K562 (cell line): ENCODE results near the gene SLC8A2. TPM values are rescaled to one million over a fixed set of nuclear protein-coding genes. Genes with fewer than 3 reads are reported as not detected.

Source experiments
- CXXC5 ChIP-seq: fragments of 250-450 bp; sonication (Bioruptor Pico); IDR thresholded peaks from 2 replicates; pipeline ENCODE4 v1.8.0; 2022; ENCODE audit warnings: inconsistent platforms, mild to moderate bottlenecking, moderate library complexity
- EGR1 ChIP-seq: fragments of 450-650 bp; conservative IDR thresholded peaks from 2 replicates; pipeline ENCODE4 v1.6.1; 2017; ENCODE audit warnings: mild to moderate bottlenecking
- HNRNPLL ChIP-seq: fragments of 200-400 bp; formaldehyde crosslinking; IDR thresholded peaks from 2 replicates; pipeline ENCODE4 v1.6.1; 2017; ENCODE audit warnings: low read length, low read depth, mild to moderate bottlenecking; ENCODE audit not compliant: poor library complexity, severe bottlenecking
- POU5F1 ChIP-seq: fragments of 150-350 bp; IDR thresholded peaks from 2 replicates; pipeline ENCODE4 v1.6.1; 2014; ENCODE audit warnings: borderline replicate concordance, low read length, low read depth, mild to moderate bottlenecking; ENCODE audit not compliant: partially characterized antibody
- polyA plus RNA-seq, 8 experiments: library from polyadenylated mRNA; depleted of rRNA in 4 of 8; stranded (reverse) in 5 of 8; unstranded in 3 of 8; fragments of >200 nt; fragmentation: Nextera tagmentation in 2 of 8; fragmentation: Illumina TruSeq in 1 of 8; extraction: Ambion mirVana in 2 of 8; extraction: Trizol in 1 of 8; gene quantifications; 2 replicates each; pipeline versions ENCODE4 v1.2.1 to v1.2.3, GENCODE V29; 2011 to 2014; ENCODE audit warnings: inconsistent platforms in 1 of 8, missing spikeins in 1 of 8
- total RNA-seq, 7 experiments: library from RNA; depleted of rRNA in 6 of 7; stranded (reverse); fragments of >200 nt in 6 of 7; fragmentation: Illumina TruSeq in 2 of 7; extraction: Trizol in 2 of 7; gene quantifications; 2 replicates each; pipeline versions ENCODE4 v1.2.1 to v1.2.3, GENCODE V29; 2011 to 2021; ENCODE audit warnings: low replicate concordance in 1 of 7
- TF ChIP-seq, protein P1 (sequence below): IDR thresholded peaks from 2 replicates; pipeline ENCODE4 v1.6.1; 2012; ENCODE audit warnings: low read depth, low read length, improper control_type of control experiment, borderline replicate concordance
- TF ChIP-seq, protein P2 (sequence below): fragments of 450-650 bp; IDR thresholded peaks from 2 replicates; pipeline ENCODE4 v1.6.1; 2018; ENCODE audit not compliant: partially characterized antibody

The SLC8A2 gene
- total and polyA plus RNA-seq, 9 of the 15 experiments (the other 6 are each of a cell fraction or from before 2014, with no cell fraction given) = 0.07 to 0.66 (median 0.24) TPM; not detected in 3

DNA sequence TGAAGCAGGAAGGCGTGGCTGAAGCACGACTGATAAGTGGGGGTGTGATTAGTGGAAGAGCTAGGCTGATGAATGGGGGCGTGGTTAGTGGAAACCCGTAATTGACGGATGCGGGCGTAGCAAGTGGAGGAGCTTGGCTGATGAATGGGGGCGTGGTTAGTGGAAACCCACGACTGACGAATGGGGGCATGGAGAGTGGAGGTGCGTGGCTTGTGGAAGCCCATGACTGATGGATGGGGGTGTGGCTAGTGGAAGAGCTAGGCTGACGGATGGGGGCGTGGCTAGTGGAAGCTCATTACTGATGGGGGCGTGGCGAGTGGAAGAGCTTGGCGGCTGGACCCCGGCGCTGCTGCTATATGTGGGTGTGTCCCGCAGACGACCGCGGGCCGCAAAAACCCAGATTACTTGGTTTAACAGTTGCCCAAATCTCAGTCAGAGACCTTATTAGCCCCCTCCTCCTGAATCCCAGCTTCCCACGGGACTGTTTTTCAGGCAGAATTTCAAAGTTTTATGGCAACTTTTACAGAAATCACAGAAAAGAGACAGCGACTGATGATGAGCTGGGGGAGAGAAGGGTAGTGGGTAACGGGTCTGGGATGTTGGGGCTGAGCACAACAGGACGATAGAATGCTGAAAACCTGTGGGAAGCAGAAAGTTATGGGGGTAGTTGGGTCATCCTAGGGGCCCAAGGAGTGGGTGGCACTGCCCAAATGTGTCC, 43.4 kb downstream of the SLC8A2 start (continued):
- TF ChIP-seq, protein P1, sequence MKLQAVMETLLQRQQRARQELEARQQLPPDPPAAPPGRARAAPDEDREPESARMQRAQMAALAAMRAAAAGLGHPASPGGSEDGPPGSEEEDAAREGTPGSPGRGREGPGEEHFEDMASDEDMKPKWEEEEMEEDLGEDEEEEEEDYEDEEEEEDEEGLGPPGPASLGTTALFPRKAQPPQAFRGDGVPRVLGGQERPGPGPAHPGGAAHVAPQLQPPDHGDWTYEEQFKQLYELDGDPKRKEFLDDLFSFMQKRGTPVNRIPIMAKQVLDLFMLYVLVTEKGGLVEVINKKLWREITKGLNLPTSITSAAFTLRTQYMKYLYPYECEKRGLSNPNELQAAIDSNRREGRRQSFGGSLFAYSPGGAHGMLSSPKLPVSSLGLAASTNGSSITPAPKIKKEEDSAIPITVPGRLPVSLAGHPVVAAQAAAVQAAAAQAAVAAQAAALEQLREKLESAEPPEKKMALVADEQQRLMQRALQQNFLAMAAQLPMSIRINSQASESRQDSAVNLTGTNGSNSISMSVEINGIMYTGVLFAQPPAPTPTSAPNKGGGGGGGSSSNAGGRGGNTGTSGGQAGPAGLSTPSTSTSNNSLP = peak; percentile 51; the same call in 1 of the 2 replicates
- TF ChIP-seq HNRNPLL = peak; percentile 92
- TF ChIP-seq, protein P2, sequence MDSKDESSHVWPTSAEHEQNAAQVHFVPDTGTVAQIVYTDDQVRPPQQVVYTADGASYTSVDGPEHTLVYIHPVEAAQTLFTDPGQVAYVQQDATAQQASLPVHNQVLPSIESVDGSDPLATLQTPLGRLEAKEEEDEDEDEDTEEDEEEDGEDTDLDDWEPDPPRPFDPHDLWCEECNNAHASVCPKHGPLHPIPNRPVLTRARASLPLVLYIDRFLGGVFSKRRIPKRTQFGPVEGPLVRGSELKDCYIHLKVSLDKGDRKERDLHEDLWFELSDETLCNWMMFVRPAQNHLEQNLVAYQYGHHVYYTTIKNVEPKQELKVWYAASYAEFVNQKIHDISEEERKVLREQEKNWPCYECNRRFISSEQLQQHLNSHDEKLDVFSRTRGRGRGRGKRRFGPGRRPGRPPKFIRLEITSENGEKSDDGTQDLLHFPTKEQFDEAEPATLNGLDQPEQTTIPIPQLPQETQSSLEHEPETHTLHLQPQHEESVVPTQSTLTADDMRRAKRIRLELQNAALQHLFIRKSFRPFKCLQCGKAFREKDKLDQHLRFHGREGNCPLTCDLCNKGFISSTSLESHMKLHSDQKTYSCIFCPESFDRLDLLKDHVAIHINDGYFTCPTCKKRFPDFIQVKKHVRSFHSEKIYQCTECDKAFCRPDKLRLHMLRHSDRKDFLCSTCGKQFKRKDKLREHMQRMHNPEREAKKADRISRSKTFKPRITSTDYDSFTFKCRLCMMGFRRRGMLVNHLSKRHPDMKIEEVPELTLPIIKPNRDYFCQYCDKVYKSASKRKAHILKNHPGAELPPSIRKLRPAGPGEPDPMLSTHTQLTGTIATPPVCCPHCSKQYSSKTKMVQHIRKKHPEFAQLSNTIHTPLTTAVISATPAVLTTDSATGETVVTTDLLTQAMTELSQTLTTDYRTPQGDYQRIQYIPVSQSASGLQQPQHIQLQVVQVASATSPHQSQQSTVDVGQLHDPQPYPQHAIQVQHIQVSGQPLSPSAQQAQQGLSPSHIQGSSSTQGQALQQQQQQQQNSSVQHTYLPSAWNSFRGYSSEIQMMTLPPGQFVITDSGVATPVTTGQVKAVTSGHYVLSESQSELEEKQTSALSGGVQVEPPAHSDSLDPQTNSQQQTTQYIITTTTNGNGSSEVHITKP = peak; percentile 49
- TF ChIP-seq POU5F1 = no peak
- peak; percentile 48; the same call in 1 of the 2 replicates for TF ChIP-seq EGR1
- peak; percentile 60 for TF ChIP-seq CXXC5 (CRISPR knock-in tag)
